ENCODE data around the gene ADAMTS6. TPM values are rescaled to one million over a fixed set of nuclear protein-coding genes. Genes with fewer than 3 reads are reported as not detected.
"Not testable (repeated sequence)": the region's sequence is repeated elsewhere in the genome, so short reads cannot be mapped to it uniquely, and the experiment has no call there.

ADAMTS6 gene
- total RNA-seq, 3 donors from 2014 or later: 0.69 to 3.6 (median 1.4) TPM

- intact Hi-C loops (cut with DNase I, micrococcal nuclease): no loop called here
- no peaks in the 10 kb centered on the region for H3K4me1 ChIP-seq (ENCODE audit: low read depth)
- TF ChIP-seq CTCF (IDR thresholded peaks at IDR 0.05): no peak
- no peaks in the 10 kb centered on the region for H3K9me3 ChIP-seq
- H3K36me3 ChIP-seq (ENCODE audit: low read depth): no peaks in the 10 kb centered on the region
- ATAC-seq (no peak), DNase-seq (no peak)
- no peak overlapping the region for H3K4me3 ChIP-seq
These were observed 157.5 kb downstream of the ADAMTS6 start for GRCh38 chr5:65324226-65324625.

GRCh38 chr5:65320704-65321103 lies 161.0 kb downstream of the ADAMTS6 start:
- H3K36me3 ChIP-seq (ENCODE audit: low read depth); H3K4me1 ChIP-seq (ENCODE audit: low read depth); ATAC-seq; H3K4me3 ChIP-seq; H3K9me3 ChIP-seq; DNase-seq; intact Hi-C loops (cut with DNase I, micrococcal nuclease): not testable (repeated sequence)

GRCh38 chr5:65320250-65320649 lies 161.5 kb downstream of the ADAMTS6 start:
- intact Hi-C loops (cut with DNase I, micrococcal nuclease): no loop called here
- no peaks in the 10 kb centered on the region for H3K9me3 ChIP-seq
- H3K4me3 ChIP-seq: no peak overlapping the region
- DNase-seq (no peak), ATAC-seq (no peak)
- no peaks in the 10 kb centered on the region for H3K36me3 ChIP-seq (ENCODE audit: low read depth)
- no peak for TF ChIP-seq CTCF (IDR thresholded peaks at IDR 0.05)
- H3K4me1 ChIP-seq (ENCODE audit: low read depth): no peaks in the 10 kb centered on the region

- H3K4me3 ChIP-seq: no peak overlapping the region
- H3K9me3 ChIP-seq: no peaks in the 10 kb centered on the region
- intact Hi-C loops (cut with DNase I, micrococcal nuclease): no loop called here
- DNase-seq: no peak
- no peaks in the 10 kb centered on the region for H3K4me1 ChIP-seq (ENCODE audit: low read depth)
- ATAC-seq: no peak
- H3K36me3 ChIP-seq (ENCODE audit: low read depth): no peaks in the 10 kb centered on the region
- TF ChIP-seq CTCF (IDR thresholded peaks at IDR 0.05): no peak
These were observed 173.8 kb downstream of the ADAMTS6 start for GRCh38 chr5:65307931-65308330.

GRCh38 chr5:65307088-65307487 lies 174.6 kb downstream of the ADAMTS6 start:
- Histone ChIP-seq H3K36me3 (ENCODE audit: low read depth) (no peaks in the 10 kb centered on the region), H3K4me3 (no peak overlapping the region), H3K9me3 (no peaks in the 10 kb centered on the region), H3K4me1 (ENCODE audit: low read depth) (no peaks in the 10 kb centered on the region)
- no peak for DNase-seq
- TF ChIP-seq CTCF (IDR thresholded peaks at IDR 0.05): no peak
- no peak for ATAC-seq
- intact Hi-C loops (cut with DNase I, micrococcal nuclease): no loop called here

- Histone ChIP-seq H3K36me3 (ENCODE audit: low read depth) (no peaks in the 10 kb centered on the region), H3K4me3 (no peak overlapping the region), H3K9me3 (no peaks in the 10 kb centered on the region), H3K4me1 (ENCODE audit: low read depth) (no peaks in the 10 kb centered on the region)
- intact Hi-C loops (cut with DNase I, micrococcal nuclease): no loop called here
- no peak for TF ChIP-seq CTCF (IDR thresholded peaks at IDR 0.05)
- DNase-seq (no peak), ATAC-seq (no peak)
These were observed 175.8 kb downstream of the ADAMTS6 start for GRCh38 chr5:65305913-65306312.

Measured in mucosa of descending colon (tissue), 3 donors.